Kidney epithelial cell (primary cell): ENCODE measurements around the gene SF3A2. TPM values are rescaled to one million over a fixed set of nuclear protein-coding genes. Genes with fewer than 3 reads are reported as not detected.

Experiments used
- DNase-seq: peaks from one replicate; pipeline ENCODE4 v3.0.0-alpha.2; 2010; ENCODE audit warnings: low read depth
- H3K27me3 ChIP-seq: 2 replicates; pipeline ENCODE4 v1.6.0; 2011; ENCODE audit warnings: low read length; ENCODE audit not compliant: control insufficient read depth, insufficient read depth
- H3K36me3 ChIP-seq: 2 replicates; pipeline ENCODE4 v1.5.1; 2011; ENCODE audit warnings: low read length; ENCODE audit not compliant: control insufficient read depth, insufficient read depth
- H3K4me3 ChIP-seq: 2 replicates; pipeline ENCODE4 v1.5.1; 2011; ENCODE audit warnings: low read depth, mild to moderate bottlenecking, control low read depth, low read length
- total RNA-seq: library from RNA; depleted of rRNA; stranded (reverse); fragments of >200 nt; gene quantifications from 2 replicates; pipeline ENCODE4 v1.2.3, GENCODE V29; 2015
- TF ChIP-seq, protein P1 (sequence below): IDR thresholded peaks from 2 replicates; pipeline ENCODE4 v1.5.1; 2011; ENCODE audit warnings: mild to moderate bottlenecking, moderate library complexity, low read length, control low read depth, inconsistent platforms; ENCODE audit not compliant: insufficient read depth, poor library complexity, severe bottlenecking

SF3A2 gene
- total RNA-seq, 1 donor from 2014 or later: 72.4 TPM

DNA sequence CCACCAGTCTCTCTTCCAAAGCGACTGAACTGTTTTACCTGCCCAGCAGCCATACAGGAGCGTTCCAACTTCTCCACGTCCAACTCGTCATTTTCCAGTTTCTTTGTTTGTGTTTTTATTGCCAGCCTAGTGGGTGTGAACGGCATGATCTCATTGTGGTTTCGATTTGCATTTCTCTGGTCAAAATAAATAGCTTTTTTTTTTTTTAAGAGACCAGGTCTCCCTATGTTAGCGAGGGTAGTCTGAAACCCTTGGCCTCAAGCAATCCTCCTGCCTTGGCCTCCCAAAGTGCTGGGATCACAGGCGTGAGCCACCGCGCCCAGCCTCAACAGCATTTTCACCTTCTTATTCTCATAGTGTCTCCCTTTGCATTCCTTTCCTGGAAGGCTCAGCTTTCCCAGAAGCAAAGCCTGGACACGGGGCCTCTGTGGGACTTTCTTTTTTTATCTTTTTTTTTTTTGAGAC, 23.7 kb downstream of the SF3A2 start:
- no peak for DNase-seq
- Histone ChIP-seq H3K36me3 (no peaks in the 10 kb centered on the region), H3K4me3 (no peak overlapping the region), H3K27me3 (no peaks in the 10 kb centered on the region)
- TF ChIP-seq, protein P1, sequence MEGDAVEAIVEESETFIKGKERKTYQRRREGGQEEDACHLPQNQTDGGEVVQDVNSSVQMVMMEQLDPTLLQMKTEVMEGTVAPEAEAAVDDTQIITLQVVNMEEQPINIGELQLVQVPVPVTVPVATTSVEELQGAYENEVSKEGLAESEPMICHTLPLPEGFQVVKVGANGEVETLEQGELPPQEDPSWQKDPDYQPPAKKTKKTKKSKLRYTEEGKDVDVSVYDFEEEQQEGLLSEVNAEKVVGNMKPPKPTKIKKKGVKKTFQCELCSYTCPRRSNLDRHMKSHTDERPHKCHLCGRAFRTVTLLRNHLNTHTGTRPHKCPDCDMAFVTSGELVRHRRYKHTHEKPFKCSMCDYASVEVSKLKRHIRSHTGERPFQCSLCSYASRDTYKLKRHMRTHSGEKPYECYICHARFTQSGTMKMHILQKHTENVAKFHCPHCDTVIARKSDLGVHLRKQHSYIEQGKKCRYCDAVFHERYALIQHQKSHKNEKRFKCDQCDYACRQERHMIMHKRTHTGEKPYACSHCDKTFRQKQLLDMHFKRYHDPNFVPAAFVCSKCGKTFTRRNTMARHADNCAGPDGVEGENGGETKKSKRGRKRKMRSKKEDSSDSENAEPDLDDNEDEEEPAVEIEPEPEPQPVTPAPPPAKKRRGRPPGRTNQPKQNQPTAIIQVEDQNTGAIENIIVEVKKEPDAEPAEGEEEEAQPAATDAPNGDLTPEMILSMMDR: no peak

DNA sequence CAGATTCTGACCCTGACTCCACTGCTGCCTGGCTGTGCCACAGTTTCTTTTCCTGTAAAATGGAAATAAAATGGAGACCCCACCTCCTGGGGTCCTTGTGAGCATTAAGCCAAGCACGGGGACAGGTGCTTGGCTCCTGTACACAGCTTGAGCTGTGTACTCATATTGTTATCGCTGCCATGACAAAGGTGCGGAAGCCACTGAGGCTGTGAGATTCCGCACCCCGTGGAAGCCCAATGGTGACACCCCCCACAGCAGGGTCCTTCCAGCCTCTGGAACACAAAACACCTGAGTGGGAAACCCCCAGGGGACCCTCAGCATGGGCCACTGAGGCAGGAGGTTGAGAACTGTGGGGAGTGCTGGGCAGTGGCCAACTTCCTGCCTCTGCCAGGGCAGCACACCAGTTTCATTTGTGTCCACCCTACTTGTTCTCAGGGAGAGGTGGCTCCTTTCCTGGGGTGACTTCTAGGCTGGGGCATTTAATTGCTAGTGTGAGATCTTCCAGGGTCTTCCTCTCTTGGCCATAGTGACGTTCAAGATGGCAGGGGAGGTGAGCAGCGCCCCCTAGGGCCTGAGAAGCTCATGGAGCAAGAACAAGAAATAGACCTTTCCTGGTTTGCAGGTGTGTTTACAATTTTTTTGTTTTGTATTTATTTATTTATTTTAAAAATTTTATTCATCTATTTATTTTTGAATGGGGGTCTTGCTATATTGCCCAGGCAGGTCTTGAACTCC, 25.0 kb downstream of the SF3A2 start:
- no peak for DNase-seq
- Histone ChIP-seq H3K4me3 (no peak overlapping the region), H3K36me3 (no peaks in the 10 kb centered on the region), H3K27me3 (no peaks in the 10 kb centered on the region)
- TF ChIP-seq, protein P1: peak; percentile 64

DNA sequence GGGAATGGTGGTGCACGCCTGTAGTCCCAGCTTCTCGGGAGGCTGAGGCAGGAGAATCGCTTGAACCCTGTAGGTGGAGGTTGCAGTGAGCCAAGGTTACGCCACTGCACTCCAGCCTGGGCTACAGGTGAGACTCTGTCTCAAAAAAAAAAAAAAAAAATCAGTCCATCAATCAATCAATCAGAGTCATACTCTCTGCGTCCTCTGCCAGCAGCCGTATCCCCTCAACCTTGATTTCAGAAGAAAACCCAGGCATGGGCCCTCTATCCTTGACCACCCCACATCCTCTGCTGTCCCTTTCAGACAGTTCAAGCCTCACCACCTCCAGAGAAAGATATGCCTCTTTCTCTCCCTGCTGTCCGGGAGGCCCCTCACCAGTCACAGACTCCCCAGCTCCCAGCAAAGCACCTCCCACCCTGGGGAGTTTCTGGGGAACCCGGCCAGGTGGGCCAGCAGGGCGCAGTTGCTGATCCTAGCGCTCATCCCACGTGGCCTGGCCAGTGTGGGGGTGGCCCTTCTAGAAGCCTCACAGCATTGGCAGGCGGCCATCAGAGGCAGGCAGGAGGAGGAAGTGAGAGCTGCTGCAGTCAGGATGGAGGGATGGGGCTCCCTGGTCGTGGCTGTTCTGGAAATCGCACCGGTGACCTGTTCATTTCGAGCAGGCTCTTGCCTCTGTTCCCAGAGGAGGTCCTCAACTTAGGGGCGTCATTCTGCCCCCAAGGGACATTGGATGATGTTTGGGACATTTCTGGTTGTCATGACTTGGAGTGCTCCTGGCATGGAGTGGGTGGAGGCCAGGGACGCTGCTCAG, 29.8 kb downstream of the SF3A2 start:
- DNase-seq: no peak
- Histone ChIP-seq H3K4me3 (no peak overlapping the region), H3K36me3 (no peaks in the 10 kb centered on the region), H3K27me3 (no peaks in the 10 kb centered on the region)
- TF ChIP-seq, protein P1: no peak

DNA sequence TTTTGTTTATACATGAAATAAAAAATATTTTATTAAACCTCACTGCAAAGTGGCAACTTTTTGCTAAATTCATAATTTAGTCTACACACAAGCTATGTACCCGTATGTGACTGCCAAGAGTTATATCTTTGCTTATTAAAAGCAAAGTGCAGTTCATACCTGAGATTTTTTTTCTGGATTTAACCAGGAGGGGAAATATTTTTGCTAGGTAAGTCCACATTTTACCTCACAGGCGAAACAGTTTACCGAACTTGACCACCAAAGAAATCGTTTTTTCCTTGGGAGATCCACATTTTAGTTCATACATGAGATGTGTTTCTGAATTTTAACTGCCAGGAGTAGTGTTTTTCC, 31.8 kb downstream of the SF3A2 start:
- no peaks in the 10 kb centered on the region for H3K27me3 ChIP-seq
- TF ChIP-seq, protein P1: no peak
- H3K36me3 ChIP-seq: no peaks in the 10 kb centered on the region
- DNase-seq: no peak
- peak overlapping the region; percentile 79 for H3K4me3 ChIP-seq

DNA sequence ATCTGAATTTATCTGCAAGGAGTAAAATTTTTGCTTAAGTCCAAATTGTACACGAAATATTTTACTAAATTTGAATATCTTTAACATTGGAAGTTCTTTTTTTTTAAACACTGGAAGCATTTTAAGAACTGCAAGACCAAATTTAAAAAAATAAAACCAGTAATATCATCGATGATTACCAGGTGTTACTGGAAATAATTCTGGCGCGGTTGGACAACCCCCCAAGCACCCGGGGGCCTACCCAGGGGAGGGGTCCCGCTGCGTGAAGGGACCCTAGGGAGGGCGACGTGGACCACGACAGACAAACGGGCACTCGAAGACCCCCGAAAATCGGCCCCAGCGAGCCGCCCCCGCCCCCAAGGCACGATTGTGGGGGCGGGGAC, 32.2 kb downstream of the SF3A2 start:
- DNase-seq: no peak
- Histone ChIP-seq H3K4me3 (peak overlapping the region; percentile 79), H3K36me3 (no peaks in the 10 kb centered on the region), H3K27me3 (no peaks in the 10 kb centered on the region)
- TF ChIP-seq, protein P1: no peak
